Measurements from ENCODE around the gene EML5.
"Not testable (repeated sequence)": the region's sequence is repeated elsewhere in the genome, so short reads cannot be mapped to it uniquely, and the experiment has no call there.

Gene EML5

DNA sequence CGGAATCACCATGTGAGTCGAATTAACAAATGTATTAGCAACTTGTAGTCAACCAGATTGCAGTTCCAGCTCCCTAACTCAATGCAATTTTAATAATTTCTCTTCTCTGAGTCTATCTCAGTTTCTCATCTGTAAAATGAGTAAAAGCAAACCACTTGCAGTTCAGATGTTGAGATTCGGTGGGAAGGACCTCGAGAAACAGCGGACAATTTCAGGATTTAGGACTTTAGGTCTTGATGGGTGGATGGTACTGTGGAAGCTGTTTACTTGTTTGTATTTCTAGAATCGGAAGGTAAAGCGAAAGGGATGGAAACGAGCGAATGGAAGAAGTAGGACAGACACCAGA lies 31.2 kb upstream of the EML5 start:
- H3K4me3 ChIP-seq (ENCODE audit: low read depth, low read length) = peak overlapping the region; percentile 81
- TF ChIP-seq, protein P1, sequence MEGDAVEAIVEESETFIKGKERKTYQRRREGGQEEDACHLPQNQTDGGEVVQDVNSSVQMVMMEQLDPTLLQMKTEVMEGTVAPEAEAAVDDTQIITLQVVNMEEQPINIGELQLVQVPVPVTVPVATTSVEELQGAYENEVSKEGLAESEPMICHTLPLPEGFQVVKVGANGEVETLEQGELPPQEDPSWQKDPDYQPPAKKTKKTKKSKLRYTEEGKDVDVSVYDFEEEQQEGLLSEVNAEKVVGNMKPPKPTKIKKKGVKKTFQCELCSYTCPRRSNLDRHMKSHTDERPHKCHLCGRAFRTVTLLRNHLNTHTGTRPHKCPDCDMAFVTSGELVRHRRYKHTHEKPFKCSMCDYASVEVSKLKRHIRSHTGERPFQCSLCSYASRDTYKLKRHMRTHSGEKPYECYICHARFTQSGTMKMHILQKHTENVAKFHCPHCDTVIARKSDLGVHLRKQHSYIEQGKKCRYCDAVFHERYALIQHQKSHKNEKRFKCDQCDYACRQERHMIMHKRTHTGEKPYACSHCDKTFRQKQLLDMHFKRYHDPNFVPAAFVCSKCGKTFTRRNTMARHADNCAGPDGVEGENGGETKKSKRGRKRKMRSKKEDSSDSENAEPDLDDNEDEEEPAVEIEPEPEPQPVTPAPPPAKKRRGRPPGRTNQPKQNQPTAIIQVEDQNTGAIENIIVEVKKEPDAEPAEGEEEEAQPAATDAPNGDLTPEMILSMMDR (IDR thresholded peaks at IDR 0.05; ENCODE audit: low read depth, low read length) = no peak

DNA sequence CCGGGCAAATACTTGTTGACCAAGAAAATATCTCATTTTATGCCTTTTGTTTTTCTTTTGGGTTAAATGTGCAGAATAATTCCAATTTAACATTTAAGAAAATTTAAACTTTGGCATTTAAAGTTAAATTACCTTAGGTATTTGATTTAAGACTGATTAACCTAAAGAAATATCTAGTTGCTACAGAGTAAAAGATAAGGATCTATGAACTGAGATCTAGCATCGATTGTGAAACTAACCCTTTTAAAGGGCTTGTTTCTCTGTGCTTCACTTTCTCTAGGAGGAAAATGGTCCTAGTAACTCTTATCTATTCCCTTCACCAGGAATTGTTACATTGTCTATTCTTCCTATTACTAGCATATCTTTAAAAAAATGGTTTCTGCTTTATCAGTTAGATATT lies 29.1 kb upstream of the EML5 start:
- H3K4me3 ChIP-seq (ENCODE audit: low read depth, low read length) = no peak overlapping the region
- TF ChIP-seq, protein P1 (IDR thresholded peaks at IDR 0.05; ENCODE audit: low read depth, low read length) = no peak

DNA sequence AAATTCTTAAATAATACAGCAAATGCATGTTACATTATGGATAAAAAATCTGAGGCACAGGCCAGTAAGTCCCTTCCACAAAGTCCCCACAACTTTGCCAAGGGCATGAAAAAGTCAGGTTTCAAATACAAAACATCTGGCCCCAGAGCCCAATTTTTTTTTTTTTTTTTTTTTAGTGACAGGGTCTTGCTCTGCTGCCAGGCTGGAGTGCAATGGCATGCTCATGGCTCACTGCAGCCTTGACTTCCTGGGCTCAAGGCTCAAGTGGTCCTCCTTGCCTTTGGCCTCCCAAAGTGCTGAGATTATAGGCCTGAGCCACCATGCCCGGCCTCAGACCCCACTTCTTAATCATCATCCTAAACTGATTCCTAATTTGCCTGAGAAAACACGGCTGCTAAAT lies 28.6 kb upstream of the EML5 start:
- TF ChIP-seq, protein P1 (IDR thresholded peaks at IDR 0.05; ENCODE audit: low read depth, low read length) = no peak
- no peak overlapping the region for H3K4me3 ChIP-seq (ENCODE audit: low read depth, low read length)

DNA sequence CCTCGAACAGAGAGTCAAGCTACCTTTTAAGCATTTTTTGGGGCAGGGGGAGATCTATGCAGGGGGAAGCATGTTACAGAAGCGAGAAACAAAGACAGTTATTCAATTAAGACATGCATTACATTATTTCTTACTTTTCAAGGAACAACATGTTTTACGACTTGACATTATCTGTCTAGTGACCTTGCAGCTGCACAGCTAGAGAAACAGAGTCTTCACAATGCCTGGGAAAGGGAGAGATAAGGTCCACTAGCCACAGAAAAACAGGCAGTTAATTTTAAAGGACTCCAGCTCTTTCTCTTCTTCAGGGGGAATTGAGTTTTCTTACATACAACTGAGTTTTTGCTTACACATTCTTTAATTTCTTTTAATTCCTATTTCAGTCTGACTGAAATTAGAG lies 26.9 kb upstream of the EML5 start:
- H3K4me3 ChIP-seq (ENCODE audit: low read depth, low read length) = not testable (repeated sequence)

DNA sequence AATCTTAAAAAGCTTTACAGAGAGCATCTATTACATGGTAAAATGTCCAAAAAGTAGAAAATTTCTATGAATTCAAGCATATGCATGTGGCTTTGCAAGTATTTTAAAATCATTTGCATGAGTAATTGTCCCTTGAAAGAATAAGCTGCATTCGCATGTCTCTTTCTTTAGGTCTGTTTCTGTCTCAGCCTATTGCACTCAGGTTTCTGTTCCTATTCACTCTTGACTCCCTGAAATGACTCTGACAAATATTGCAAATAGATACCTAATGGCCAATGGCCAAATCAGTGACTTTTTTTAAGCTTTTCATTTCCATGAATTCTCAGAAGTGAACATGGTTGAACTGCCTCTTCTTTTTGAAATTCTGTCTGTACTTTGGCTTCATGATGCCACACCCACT lies 25.3 kb upstream of the EML5 start:
- TF ChIP-seq, protein P1 (IDR thresholded peaks at IDR 0.05; ENCODE audit: low read depth, low read length) = no peak

DNA sequence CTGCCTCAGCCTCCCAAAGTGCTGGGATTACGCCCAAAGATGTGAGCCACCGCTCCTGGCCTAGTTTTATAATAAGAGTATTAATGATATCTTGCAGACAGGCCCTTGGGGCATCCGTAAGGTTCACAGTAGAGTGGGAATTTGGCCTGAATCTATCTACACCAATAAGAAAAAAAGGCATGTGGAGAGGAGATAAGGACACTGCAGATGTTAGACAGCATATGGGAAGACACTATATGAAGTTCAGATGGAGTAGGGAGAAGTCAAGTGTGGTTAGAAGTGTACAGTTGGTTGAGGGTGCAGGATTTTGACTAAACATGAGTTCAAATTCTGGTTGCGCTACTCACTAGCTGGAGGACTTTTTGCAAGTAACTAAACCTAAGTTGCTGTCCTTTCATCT lies 23.2 kb upstream of the EML5 start:
- TF ChIP-seq, protein P1 (IDR thresholded peaks at IDR 0.05; ENCODE audit: low read depth, low read length) = no peak
- H3K4me3 ChIP-seq (ENCODE audit: low read depth, low read length) = no peak overlapping the region

More for the DNA sequence above, 25.3 kb upstream of the EML5 start:
- no peak overlapping the region for H3K4me3 ChIP-seq (ENCODE audit: low read depth, low read length)

DNA sequence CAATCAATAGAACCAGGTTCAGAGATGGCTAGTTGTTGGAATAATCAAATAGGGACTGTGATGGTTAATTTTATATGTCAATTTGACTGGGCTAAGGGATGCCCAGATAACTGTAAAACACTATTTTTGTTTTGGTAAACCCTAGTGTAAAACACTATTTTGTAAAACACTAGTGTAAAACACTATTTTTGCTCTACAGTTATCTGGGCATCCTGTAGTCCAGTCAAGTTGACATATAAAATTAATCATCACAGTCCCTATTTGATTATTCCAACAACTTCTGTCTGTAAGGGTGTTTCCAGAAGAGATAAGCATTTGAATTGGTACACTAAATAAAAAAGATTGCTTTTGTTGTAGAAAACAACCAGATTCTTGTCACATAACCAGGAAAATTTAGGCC lies 15.6 kb upstream of the EML5 start:
- TF ChIP-seq, protein P1 (IDR thresholded peaks at IDR 0.05; ENCODE audit: low read depth, low read length) = no peak
- no peak overlapping the region for H3K4me3 ChIP-seq (ENCODE audit: low read depth, low read length)

DNA sequence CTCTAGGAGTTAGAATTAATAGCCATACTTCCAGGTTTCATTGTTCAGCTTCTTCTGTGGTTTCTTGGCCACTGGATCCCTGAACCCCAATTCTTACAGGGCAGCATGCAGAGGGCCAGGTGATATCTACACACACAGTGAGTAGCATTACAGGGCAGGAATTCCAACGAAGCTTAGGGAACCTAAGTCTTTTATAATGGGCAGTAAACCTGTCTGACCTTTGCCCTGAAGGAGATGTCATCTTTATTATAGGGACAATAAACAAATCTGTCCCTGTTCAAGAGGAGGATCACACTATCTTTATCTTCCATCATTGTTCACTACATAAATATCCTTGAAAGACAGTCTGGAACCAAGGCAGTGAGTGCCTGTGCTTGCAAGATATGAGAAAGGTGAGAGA lies 11.7 kb upstream of the EML5 start:
- no peak overlapping the region for H3K4me3 ChIP-seq (ENCODE audit: low read depth, low read length)
- TF ChIP-seq, protein P1 (IDR thresholded peaks at IDR 0.05; ENCODE audit: low read depth, low read length) = no peak

Data from WI38 (cell line).